Choroid plexus epithelial cell (primary cell): ENCODE results near the gene RALGAPA2.

Experiments
- DNase-seq: peaks from one replicate; pipeline ENCODE4 v3.0.0-alpha.2; 2010; ENCODE audit warnings: low read depth
- H3K4me3 ChIP-seq: 2 replicates; pipeline ENCODE4 v1.5.1; 2011; ENCODE audit warnings: low read depth, mild to moderate bottlenecking, control low read depth, low read length, moderate library complexity
- TF ChIP-seq, protein P1 (sequence below): conservative IDR thresholded peaks from 2 replicates; pipeline ENCODE4 v1.5.1; 2011; ENCODE audit warnings: low read depth, mild to moderate bottlenecking, control low read depth, inconsistent platforms, low read length, moderate library complexity

Gene RALGAPA2

DNA sequence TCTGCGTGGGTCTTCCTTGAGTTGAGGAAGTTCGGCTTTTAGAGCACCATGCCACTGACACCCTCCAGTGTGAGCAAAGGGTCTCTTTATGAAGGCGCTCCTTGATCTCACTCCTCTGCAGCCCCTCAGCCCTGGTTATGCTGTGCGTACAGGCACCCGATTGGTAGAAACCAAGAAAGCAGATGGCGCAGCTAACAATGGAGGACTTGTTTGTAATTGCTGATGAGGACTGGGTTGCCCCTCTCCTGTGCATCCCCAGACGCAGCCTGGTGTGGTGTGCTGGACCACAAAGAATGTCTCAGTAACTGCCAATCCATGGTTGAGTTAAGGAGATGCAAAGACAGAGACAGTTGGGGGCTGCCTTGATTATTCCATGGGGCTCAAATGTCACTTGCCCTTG, 314.3 kb downstream of the RALGAPA2 start:
- no peak for DNase-seq
- TF ChIP-seq, protein P1, sequence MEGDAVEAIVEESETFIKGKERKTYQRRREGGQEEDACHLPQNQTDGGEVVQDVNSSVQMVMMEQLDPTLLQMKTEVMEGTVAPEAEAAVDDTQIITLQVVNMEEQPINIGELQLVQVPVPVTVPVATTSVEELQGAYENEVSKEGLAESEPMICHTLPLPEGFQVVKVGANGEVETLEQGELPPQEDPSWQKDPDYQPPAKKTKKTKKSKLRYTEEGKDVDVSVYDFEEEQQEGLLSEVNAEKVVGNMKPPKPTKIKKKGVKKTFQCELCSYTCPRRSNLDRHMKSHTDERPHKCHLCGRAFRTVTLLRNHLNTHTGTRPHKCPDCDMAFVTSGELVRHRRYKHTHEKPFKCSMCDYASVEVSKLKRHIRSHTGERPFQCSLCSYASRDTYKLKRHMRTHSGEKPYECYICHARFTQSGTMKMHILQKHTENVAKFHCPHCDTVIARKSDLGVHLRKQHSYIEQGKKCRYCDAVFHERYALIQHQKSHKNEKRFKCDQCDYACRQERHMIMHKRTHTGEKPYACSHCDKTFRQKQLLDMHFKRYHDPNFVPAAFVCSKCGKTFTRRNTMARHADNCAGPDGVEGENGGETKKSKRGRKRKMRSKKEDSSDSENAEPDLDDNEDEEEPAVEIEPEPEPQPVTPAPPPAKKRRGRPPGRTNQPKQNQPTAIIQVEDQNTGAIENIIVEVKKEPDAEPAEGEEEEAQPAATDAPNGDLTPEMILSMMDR, result no peak
- H3K4me3 ChIP-seq, result no peak overlapping the region

DNA sequence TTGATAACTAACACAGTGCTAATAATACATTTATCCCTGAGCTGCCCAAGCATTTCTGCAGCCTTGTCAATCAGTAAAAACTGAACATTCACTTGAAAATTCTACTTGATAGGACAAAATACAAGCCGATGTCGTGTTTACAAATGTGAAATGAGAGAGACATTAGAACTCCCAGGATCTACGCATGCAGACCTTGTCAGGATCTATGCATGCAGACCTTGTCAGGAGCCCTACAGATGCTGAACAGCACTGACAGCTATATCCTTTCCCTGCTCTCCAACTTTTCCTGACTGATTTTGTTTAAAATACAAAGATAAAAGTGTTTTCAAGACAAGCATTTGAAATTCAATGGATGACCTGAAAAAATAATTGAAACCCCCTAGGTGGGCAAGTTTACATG, 315.6 kb downstream of the RALGAPA2 start:
- no peak for DNase-seq
- no peak overlapping the region for H3K4me3 ChIP-seq
- TF ChIP-seq, protein P1, result no peak

DNA sequence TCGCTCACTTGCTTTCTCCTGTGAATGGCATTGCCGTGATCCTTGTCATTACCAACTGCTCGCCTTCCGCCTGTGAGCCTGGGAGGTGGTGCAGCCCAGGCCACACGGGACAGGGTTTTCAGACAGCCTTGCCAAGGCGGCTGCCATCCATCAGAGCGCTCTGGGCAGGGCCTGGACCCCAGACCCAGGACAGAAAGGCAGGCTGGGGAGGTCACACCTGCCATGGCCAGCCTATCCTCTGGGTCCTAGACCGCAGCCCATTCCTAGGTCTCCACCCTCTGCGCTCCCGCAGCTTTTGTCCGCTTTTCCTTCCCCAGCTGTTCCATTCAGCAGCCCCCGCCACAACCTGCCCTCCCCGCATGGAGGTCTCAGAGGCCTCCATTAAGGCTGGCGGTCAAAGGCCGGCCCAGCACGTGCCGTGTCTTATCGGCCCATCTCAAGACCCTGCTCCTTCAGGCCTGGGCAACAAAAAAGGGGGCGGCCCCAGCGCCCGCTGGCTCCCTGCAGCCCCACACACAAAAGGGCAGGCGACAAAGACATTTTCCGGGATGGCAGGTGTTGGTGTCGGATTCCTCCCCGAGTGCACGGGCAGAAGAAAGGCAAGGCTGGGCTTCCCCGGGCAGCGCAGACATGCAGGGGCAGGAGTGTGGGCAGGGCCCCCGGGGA, 316.4 kb downstream of the RALGAPA2 start:
- no peak for DNase-seq
- H3K4me3 ChIP-seq, result no peak overlapping the region
- TF ChIP-seq, protein P1, result no peak

DNA sequence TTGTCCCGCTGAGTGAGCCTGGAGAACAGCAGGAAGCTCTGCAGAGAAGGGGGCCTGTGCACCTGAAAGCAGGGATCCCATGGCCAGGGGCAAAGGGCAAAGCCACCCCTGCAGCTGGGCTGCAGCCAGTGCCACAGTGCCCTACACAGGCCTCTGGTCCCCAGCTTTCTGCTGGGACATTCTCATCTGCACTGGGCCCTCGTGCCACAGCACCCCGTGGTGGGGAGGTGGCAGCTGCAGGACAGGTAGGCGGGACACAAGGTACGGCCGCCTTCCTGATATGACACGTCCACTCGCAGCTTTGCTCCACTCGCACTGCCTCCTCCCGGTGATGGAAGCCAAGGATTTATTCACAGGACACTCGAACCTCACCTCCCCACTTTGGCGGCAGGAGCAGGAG, 317.4 kb downstream of the RALGAPA2 start:
- TF ChIP-seq, protein P1, result no peak
- no peak overlapping the region for H3K4me3 ChIP-seq
- no peak for DNase-seq

DNA sequence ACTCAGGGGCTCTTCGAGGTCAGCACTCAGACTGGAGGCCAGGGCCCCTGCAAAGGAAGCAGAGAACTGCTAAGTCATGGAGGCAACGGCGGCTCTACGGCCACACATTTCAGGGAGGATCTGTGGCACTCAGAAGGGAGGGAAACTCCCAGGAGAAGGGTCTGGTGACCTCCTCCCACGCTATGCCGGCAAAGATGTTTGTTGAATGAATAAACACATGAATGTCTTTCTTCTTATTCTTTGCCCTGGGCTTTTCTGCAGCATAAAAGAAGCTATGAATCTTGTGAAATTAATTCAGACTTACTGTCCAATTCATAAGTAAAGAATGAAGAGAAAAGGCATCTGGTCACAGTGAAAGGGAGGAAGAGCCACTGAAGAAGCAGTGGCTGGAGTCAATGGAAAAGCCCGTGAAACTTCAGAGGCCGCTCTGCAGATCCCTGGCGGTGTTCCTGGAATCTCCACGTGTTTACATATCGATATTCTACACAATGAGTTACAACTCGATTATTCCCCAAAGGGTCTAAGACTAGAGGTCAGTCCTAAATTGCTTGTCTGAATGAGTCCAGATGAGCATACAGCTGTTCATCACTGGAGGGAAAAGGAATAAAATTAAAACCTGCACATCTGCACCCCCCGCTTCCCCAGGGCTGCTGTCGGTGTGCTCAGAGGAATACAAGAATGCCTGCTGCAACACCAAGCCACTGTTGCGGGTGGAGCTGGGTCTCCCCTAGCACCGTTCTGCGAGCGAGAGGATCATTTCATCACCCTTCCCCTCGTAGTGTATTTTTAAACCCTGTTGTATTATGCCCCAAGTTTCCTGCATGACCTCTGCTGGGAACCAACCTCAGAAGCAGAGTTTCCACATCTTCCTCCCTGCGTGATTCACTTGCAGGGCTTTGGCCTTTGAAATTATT, 319.0 kb downstream of the RALGAPA2 start:
- peak; percentile 69 for DNase-seq
- no peak overlapping the region for H3K4me3 ChIP-seq
- TF ChIP-seq, protein P1, result no peak

DNA sequence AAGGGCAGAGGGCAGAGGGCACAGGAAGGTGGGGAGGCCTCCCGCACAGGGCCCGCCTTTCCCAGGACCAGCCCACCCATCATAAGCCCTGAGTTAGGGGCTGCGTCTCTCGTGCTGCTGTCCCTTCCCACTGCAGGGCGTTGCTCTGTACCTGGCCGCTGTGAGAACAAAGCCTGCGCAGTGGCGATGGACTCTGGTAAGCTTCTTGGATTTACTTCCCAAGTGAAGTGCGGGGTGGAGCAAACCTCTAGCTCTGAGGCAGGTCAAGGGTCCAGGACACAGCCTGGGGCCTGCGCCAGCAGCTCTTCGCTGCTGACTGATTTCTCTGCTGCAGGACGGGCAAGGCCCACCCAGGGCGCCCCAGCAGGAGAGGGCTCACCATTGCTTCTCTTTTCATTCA, 320.7 kb downstream of the RALGAPA2 start:
- TF ChIP-seq, protein P1, result no peak
- no peak for DNase-seq

DNA sequence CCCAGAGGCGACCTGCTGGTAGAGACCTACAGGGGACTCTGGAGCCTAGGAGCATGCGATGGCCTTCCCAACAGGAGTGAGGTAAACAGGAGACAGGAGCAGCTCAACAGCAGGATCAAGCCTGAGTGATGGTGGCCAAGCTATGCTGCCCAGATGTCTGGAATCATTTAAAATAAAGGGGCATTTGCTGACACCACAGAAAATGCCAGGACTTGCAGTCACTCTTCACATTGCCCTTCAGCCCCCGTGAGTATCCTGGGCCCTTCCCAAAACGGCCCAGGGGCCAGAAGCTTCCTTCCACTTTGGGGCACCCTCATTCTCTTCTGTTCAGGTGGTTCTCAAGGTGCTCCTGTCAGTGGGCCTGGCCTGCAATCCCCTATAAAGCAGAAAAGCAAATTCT, 321.3 kb downstream of the RALGAPA2 start:
- DNase-seq, result no peak

More for the DNA sequence above, 320.7 kb downstream of the RALGAPA2 start:
- no peak overlapping the region for H3K4me3 ChIP-seq

More for the DNA sequence above, 321.3 kb downstream of the RALGAPA2 start:
- no peak overlapping the region for H3K4me3 ChIP-seq
- TF ChIP-seq, protein P1, result no peak
